Uterus (tissue), 4 donors: ENCODE measurements around the gene B3GNT2. TPM values are rescaled to one million over a fixed set of nuclear protein-coding genes. Genes with fewer than 3 reads are reported as not detected.

Experiments
- DNase-seq, 2 donors: peaks; one replicate each; pipeline ENCODE4 v3.0.0-alpha.2; 2019 to 2020
- H3K27ac ChIP-seq, 2 donors: fragments of 200-600 bp; sonication (generic); 1 replicate in 1 of 2; 2 replicates in 1 of 2; pipeline ENCODE4 v1.5.1; 2016 to 2018
- H3K27me3 ChIP-seq, 2 donors: fragments of 200-600 bp; sonication (generic); one replicate each; pipeline ENCODE4 v1.5.1; 2018 to 2019; ENCODE audit warnings: control low read depth in 1 of 2
- H3K36me3 ChIP-seq, 2 donors: fragments of 200-600 bp; sonication (generic); one replicate each; pipeline ENCODE4 v1.5.1; 2019; ENCODE audit warnings: control low read depth in 1 of 2
- H3K4me1 ChIP-seq, 2 donors: fragments of 200-600 bp; sonication (generic); one replicate each; pipeline ENCODE4 v1.5.1; 2018 to 2019; ENCODE audit warnings: control low read depth in 1 of 2
- H3K4me3 ChIP-seq, 2 donors: fragments of 200-600 bp; sonication (generic); 1 replicate in 1 of 2; 2 replicates in 1 of 2; pipeline ENCODE4 v1.5.1; 2018 to 2019; ENCODE audit warnings: mild to moderate bottlenecking in 1 of 2
- H3K9me3 ChIP-seq, 2 donors: fragments of 200-600 bp; sonication (generic); one replicate each; pipeline ENCODE4 v1.5.1; 2019; ENCODE audit warnings: control low read depth in 1 of 2
- POLR2A ChIP-seq, 2 donors: fragments of 450-650 bp; IDR thresholded peaks; one replicate each; pipeline ENCODE4 v1.6.1; 2016; ENCODE audit warnings: antibody characterized with exemption in 2 of 2, mild to moderate bottlenecking in 1 of 2, moderate library complexity in 1 of 2
- intact Hi-C: fragments of 100-400 bp; cut with DNase I; formaldehyde crosslinking; loops from one replicate; pipeline ENCODE4 v1.15.1; 2023; ENCODE audit warnings: low total_unique reads
- total RNA-seq, 4 donors: library from RNA; depleted of rRNA in 3 of 4; stranded (reverse); fragments of >200 nt in 3 of 4; gene quantifications; one replicate each; pipeline versions ENCODE4 v1.1.0 to v1.2.4, GENCODE V29; 2014 to 2023
- TF ChIP-seq, protein P1 (sequence below), 4 experiments: fragments of 200-600 bp in 2 of 4; fragments of 450-650 bp in 2 of 4; sonication (generic) in 2 of 4; IDR thresholded peaks; one replicate each; pipeline ENCODE4 v1.5.1; 2016 to 2019; ENCODE audit warnings: antibody characterized with exemption in 4 of 4, mild to moderate bottlenecking in 2 of 4, moderate library complexity in 1 of 4
- donor health status: DM: yes; HTN: yes; CAD: no.

The B3GNT2 gene
- total RNA-seq, 4 donors from 2014 or later = 15.9 to 42.4 (median 25.5) TPM

DNA sequence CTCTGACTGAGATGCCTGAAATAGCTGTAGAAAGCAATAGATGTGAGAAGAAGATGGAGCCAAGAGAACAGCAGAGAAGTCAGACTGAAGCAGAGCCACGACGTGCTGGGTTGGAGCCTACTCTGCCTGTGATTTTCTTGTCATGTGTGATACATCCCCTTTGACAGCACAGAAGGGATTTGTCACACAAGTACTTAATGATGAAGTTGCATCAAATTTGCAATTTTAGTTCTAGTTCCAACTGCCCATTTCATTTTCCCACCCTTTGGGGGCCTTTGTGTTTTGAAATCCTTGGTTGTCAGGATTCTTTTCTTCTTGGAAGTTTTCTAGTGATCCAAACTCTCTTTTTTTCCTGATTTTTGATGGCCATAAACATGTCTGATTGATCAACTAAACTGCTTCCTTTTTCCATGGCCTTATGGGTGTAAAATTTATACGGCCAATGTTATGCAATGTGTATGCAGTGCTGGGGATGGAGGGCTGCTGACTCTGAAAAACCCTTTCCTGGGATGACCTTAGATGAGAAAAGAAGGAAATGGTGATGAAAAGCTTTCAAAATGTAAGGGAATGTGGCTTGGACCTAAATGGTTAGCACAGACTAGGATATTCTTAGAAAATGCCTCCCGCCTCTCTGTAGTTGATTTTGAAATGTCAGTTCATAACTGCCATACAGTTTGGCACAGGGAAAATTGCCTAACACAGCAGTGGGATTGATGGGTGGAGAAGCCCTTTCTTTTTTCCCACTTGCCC is 9.6 kb upstream of the B3GNT2 start:
- intact Hi-C loops = no loop called here
- Histone ChIP-seq H3K36me3 (no peaks in the 10 kb centered on the region), H3K27me3 (no peaks in the 10 kb centered on the region), H3K4me1 (no peaks in the 10 kb centered on the region), H3K9me3 (no peaks in the 10 kb centered on the region), H3K4me3 (no peak overlapping the region), H3K27ac (no peak overlapping the region)
- DNase-seq = no peak
- TF ChIP-seq, protein P1, sequence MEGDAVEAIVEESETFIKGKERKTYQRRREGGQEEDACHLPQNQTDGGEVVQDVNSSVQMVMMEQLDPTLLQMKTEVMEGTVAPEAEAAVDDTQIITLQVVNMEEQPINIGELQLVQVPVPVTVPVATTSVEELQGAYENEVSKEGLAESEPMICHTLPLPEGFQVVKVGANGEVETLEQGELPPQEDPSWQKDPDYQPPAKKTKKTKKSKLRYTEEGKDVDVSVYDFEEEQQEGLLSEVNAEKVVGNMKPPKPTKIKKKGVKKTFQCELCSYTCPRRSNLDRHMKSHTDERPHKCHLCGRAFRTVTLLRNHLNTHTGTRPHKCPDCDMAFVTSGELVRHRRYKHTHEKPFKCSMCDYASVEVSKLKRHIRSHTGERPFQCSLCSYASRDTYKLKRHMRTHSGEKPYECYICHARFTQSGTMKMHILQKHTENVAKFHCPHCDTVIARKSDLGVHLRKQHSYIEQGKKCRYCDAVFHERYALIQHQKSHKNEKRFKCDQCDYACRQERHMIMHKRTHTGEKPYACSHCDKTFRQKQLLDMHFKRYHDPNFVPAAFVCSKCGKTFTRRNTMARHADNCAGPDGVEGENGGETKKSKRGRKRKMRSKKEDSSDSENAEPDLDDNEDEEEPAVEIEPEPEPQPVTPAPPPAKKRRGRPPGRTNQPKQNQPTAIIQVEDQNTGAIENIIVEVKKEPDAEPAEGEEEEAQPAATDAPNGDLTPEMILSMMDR (IDR thresholded peaks at IDR 0.05) = no peak
- no peak for TF ChIP-seq POLR2A (IDR thresholded peaks at IDR 0.05)

GRCh38 chr2:62187246-62187645 is 8.7 kb upstream of the B3GNT2 start:
- no peaks in the 10 kb centered on the region for H3K36me3 ChIP-seq
- no peak for DNase-seq
- H3K4me1 ChIP-seq = no peaks in the 10 kb centered on the region
- H3K4me3 ChIP-seq = no peak overlapping the region
- TF ChIP-seq POLR2A (IDR thresholded peaks at IDR 0.05) = no peak
- TF ChIP-seq, protein P1 (IDR thresholded peaks at IDR 0.05) = no peak
- intact Hi-C loops = no loop called here
- no peak overlapping the region for H3K27ac ChIP-seq
- no peaks in the 10 kb centered on the region for H3K27me3 ChIP-seq
- H3K9me3 ChIP-seq = no peaks in the 10 kb centered on the region

DNA sequence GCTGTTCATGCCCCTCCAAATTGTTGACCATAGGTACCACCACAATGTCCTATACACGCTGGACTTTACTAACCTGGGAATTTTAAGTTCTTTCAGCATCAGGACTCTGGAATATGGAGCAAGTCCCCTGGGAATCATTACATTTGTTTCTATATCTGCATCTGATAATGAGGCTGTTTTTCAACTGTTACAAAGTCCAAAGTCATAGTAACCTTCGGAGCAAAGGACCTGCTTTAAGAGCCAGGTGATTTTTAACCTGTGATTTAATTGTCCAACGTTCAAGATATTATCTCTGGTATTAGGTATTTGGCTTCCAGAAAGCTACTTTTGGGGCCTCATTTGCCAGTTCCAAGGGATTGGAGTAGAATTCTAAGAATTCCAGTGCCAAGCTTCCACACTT is 7.5 kb upstream of the B3GNT2 start:
- H3K4me3 ChIP-seq = no peak overlapping the region
- H3K27ac ChIP-seq = no peak overlapping the region
- no peak for DNase-seq
- no peaks in the 10 kb centered on the region for H3K9me3 ChIP-seq
- H3K27me3 ChIP-seq = no peaks in the 10 kb centered on the region
- no peaks in the 10 kb centered on the region for H3K4me1 ChIP-seq
- no peaks in the 10 kb centered on the region for H3K36me3 ChIP-seq
- intact Hi-C loops = no loop called here
- TF ChIP-seq, protein P1 (IDR thresholded peaks at IDR 0.05) = no peak
- TF ChIP-seq POLR2A (IDR thresholded peaks at IDR 0.05) = no peak

- no peak for TF ChIP-seq POLR2A (IDR thresholded peaks at IDR 0.05)
- TF ChIP-seq, protein P1 (IDR thresholded peaks at IDR 0.05) = no peak
- Histone ChIP-seq H3K27me3 (no peaks in the 10 kb centered on the region), H3K27ac (no peak overlapping the region), H3K36me3 (no peaks in the 10 kb centered on the region), H3K4me1 (no peaks in the 10 kb centered on the region), H3K9me3 (no peaks in the 10 kb centered on the region), H3K4me3 (no peak overlapping the region)
- intact Hi-C loops = no loop called here
- no peak for DNase-seq
These were observed 6.7 kb upstream of the B3GNT2 start for GRCh38 chr2:62189196-62189595.

DNA sequence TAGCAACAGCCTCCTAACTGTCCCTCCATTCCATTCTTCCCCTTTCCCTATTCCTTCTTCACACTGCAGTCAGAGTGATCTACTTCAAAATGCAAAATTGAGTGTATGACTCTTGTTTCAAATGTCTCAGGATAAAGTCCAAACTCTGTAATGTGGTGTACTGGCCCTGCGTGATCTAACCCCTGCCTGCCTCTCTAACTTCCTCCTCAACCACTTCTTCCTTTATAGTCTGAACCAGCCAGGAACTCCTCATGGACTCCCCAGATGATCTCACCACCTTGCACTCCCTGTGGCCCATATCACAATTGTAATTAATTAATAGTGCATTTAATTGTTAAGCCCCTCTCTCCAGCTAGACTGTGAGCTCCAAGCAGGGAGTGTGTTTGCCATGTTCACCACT is 3.1 kb upstream of the B3GNT2 start:
- Histone ChIP-seq H3K9me3 (no peaks in the 10 kb centered on the region), H3K36me3 (no peaks in the 10 kb centered on the region), H3K4me1 (no peaks in the 10 kb centered on the region), H3K27me3 (no peaks in the 10 kb centered on the region), H3K27ac (no peak overlapping the region), H3K4me3 (no peak overlapping the region)
- no peak for TF ChIP-seq POLR2A (IDR thresholded peaks at IDR 0.05)
- TF ChIP-seq, protein P1 (IDR thresholded peaks at IDR 0.05) = no peak
- intact Hi-C loops = no loop called here
- DNase-seq = no peak
